ENCODE results near the gene PPP2R2B.

Gene PPP2R2B

DNA sequence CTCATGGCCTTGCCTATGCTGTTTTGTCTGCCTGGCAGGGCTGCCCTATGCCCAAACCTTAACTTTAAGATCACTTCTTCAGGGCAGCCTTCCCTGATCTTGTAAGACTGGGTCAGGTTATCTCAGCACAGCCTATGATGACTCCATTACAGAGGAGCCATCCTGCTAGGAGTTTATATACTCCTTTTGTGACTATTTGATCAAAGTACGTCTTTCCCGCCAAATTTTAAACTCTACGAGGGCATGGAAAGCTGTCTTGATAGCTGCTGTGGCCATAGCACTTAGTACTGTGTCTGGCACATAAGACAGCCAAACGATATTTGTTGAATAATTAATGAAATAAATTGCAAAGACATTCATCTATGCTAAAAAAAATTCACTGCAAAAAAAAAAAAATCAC is 60.6 kb downstream of the PPP2R2B start:
- TF ChIP-seq, protein P1, sequence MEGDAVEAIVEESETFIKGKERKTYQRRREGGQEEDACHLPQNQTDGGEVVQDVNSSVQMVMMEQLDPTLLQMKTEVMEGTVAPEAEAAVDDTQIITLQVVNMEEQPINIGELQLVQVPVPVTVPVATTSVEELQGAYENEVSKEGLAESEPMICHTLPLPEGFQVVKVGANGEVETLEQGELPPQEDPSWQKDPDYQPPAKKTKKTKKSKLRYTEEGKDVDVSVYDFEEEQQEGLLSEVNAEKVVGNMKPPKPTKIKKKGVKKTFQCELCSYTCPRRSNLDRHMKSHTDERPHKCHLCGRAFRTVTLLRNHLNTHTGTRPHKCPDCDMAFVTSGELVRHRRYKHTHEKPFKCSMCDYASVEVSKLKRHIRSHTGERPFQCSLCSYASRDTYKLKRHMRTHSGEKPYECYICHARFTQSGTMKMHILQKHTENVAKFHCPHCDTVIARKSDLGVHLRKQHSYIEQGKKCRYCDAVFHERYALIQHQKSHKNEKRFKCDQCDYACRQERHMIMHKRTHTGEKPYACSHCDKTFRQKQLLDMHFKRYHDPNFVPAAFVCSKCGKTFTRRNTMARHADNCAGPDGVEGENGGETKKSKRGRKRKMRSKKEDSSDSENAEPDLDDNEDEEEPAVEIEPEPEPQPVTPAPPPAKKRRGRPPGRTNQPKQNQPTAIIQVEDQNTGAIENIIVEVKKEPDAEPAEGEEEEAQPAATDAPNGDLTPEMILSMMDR (conservative IDR thresholded peaks at IDR 0.05; ENCODE audit: low read length): no peak
- no peak overlapping the region for H3K4me3 ChIP-seq (ENCODE audit: low read length)
- DNase-seq (ENCODE audit: low read depth): no peak

DNA sequence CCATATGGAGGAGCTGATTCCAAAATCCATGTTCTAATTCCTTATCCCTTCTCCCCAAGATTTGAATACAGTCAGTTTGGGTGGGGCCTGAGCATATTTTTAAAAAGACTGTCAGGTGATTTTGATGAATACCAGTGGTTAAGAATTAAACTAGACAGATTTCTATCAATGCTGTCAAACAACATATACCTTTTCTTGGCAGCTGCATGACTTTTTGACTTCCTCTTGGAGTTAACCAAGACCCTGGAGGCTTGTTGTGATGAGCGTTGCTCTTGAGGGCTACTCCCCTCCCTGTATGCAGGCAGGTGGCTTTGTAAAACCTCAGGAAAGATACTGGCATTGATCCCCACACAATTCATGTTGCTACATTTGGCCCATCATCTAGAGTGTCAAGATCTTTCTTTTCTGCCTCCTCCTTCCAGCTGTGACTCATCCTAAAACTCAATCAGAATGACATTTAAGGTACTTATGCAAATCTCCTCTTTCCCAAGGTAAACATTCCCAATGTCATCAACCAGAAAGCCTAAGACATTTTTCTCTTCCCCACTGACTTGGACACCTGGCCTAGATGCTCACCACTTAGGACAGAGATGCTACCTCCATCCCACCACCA is 61.7 kb downstream of the PPP2R2B start:
- DNase-seq (ENCODE audit: low read depth): no peak
- TF ChIP-seq, protein P1 (conservative IDR thresholded peaks at IDR 0.05; ENCODE audit: low read length): no peak

DNA sequence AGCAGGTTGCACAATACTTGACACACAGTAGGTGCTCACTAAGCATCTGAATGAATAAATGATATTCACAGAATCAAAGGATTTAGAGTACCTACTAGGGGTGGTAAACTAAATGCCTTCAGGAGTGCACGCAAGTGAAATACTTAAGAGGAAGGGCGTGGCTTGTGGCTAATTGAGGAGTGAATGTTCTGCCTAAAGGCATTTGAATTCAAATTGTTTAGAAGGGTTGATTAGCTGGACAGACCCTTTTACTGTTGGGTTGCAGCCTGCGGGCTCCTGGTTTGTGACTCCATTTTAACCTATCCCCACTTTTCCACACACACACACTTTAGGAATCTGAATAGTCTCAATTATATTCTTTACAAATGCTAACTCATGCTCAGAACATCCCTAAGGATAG is 63.1 kb downstream of the PPP2R2B start:
- DNase-seq (ENCODE audit: low read depth): no peak
- H3K4me3 ChIP-seq (ENCODE audit: low read length): no peak overlapping the region
- TF ChIP-seq, protein P1 (conservative IDR thresholded peaks at IDR 0.05; ENCODE audit: low read length): no peak

More for the DNA sequence above, 61.7 kb downstream of the PPP2R2B start:
- H3K4me3 ChIP-seq (ENCODE audit: low read length): no peak overlapping the region

DNA sequence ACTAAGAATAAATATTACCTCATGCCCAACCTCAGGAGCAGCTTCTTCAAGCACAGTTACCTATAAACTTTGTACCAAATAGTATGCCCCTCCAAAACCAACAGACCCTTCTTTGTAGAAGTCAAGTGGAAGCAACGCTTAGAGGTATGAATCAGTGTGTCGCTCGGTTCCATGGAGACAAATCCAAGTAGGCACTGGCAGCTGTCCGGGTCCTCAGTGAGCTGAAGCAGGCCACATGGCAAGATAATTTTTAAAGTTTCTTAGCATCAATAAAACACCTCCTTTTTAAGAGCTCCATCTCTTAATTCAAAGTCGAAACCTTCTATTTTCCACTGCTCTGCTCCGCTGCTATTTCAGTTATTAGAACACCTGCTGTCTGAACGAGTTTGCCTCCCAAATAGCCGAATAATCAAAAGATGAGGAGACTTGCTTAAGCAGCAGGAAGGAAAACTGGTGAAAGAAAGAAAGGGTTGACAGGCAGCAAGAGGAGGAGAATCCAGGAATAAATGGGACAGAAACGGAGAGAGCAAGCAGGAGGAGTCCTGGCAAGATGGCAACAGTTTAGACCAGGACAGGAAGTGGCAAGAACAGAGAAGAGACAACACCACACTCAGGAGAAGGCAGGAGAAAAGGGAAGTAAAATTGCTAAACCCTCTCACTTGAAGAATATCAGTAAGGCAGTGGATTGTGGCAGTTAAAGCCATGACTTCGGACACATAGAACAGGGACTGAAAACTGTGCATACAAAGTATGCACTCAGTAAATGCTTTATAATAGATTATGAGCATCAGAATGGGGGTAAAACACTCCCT is 65.0 kb downstream of the PPP2R2B start:
- TF ChIP-seq, protein P1 (conservative IDR thresholded peaks at IDR 0.05; ENCODE audit: low read length): no peak
- no peak overlapping the region for H3K4me3 ChIP-seq (ENCODE audit: low read length)
- DNase-seq (ENCODE audit: low read depth): no peak

DNA sequence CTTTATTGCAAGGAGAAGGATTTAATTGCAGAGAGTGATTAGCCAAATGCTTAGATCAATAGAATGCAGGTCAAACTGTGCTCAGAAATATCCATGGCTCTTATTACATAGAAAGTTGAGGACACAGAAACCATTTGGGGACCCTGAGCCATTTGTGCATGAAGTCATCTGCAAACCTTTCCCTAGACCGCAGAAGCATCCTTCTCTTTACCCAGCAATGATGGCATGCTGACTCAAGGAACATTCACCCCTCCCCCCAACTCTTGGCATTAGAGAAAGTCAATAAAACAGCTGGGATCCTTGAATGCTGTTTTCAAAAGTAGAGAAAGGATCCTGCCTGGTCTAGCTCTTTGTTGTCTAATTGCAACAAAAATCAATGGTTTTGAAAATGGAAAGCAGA is 73.5 kb downstream of the PPP2R2B start:
- TF ChIP-seq, protein P1 (conservative IDR thresholded peaks at IDR 0.05; ENCODE audit: low read length): no peak
- DNase-seq (ENCODE audit: low read depth): no peak

DNA sequence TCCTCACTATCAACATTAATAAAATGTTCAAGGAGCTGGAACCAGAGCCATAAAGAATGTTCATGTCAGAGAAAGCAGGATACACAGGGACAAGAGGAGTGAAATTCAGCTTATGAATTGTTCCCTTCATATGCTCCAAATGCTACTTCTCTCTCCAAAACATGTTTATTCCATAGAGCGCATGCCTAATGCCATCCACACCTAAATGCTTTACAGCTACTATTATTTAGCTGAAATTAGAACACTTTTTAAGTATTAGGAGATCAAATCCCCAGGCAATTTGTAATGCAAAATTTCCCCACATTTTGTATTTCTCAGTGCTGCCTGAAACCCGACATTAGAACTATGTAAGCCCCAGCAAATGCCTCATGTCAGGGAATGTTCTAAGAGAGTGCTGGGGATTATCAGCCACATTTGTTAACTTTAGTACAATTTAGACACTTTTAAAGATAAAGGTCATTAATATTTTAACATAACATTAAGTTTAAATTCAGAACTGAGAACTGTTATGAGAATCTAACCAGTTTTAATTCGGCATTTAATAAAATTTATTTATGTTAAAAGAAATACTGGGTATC is 75.5 kb downstream of the PPP2R2B start:
- no peak for DNase-seq (ENCODE audit: low read depth)
- TF ChIP-seq, protein P1 (conservative IDR thresholded peaks at IDR 0.05; ENCODE audit: low read length): no peak
- H3K4me3 ChIP-seq (ENCODE audit: low read length): no peak overlapping the region

More for the DNA sequence above, 73.5 kb downstream of the PPP2R2B start:
- no peak overlapping the region for H3K4me3 ChIP-seq (ENCODE audit: low read length)

Measured in AG10803 (cell line).